ENCODE data around the gene MINAR2. TPM values are rescaled to one million over a fixed set of nuclear protein-coding genes. Genes with fewer than 3 reads are reported as not detected.

The MINAR2 gene
- total and polyA plus RNA-seq, 8 donors, result not detected

DNA sequence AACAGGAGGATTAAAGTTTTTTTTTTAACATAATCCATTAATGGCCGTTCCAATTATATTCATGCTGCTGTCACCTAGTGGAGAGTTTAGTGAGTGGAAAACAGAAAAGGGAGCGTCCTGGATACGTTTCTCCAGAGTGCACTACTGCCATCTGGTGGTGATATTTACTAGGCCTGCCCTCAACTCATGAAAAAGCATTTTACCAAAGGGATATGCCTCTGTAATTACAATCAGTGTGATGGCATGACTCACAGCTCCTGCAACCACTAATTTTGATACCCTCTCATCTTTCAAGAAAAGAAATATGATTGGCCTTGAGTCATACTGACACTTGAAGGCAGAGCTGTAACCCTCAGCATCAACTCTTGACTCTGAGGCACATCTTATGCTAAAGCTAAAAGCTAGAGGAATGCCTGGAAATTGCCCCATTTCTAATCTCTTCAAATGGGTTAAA lies 20.1 kb downstream of the MINAR2 start:
- WGBS, 5 donors, result 0% methylated on average over 3 of the region's 3 CpGs
- no peak overlapping the region for H3K4me3 ChIP-seq
- no peaks in the 10 kb centered on the region for H3K9me3 ChIP-seq
- H3K4me1 ChIP-seq, result peaks cover 0 to 4% (median 0%) of the 10 kb centered on the region in 4 donors
- peak; percentile 64 to 95 for DNase-seq
- H3K27ac ChIP-seq, result no peak overlapping the region
- H3K27me3 ChIP-seq, result no peaks in the 10 kb centered on the region
- TF ChIP-seq EP300 (IDR thresholded peaks at IDR 0.05) (no peak), POLR2A (IDR thresholded peaks at IDR 0.05) (no peak), POLR2AphosphoS5 (IDR thresholded peaks at IDR 0.05) (peak in 1 of 3 donors; percentile 25)
- TF ChIP-seq, protein P1, sequence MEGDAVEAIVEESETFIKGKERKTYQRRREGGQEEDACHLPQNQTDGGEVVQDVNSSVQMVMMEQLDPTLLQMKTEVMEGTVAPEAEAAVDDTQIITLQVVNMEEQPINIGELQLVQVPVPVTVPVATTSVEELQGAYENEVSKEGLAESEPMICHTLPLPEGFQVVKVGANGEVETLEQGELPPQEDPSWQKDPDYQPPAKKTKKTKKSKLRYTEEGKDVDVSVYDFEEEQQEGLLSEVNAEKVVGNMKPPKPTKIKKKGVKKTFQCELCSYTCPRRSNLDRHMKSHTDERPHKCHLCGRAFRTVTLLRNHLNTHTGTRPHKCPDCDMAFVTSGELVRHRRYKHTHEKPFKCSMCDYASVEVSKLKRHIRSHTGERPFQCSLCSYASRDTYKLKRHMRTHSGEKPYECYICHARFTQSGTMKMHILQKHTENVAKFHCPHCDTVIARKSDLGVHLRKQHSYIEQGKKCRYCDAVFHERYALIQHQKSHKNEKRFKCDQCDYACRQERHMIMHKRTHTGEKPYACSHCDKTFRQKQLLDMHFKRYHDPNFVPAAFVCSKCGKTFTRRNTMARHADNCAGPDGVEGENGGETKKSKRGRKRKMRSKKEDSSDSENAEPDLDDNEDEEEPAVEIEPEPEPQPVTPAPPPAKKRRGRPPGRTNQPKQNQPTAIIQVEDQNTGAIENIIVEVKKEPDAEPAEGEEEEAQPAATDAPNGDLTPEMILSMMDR (IDR thresholded peaks at IDR 0.05), result peak in 6 of 7 experiments; percentile 74 to 96 (median 84)
- H3K36me3 ChIP-seq, result no peaks in the 10 kb centered on the region
- intact Hi-C loops (cut with DNase I; ENCODE audit: low total_unique reads), result no loop called here

DNA sequence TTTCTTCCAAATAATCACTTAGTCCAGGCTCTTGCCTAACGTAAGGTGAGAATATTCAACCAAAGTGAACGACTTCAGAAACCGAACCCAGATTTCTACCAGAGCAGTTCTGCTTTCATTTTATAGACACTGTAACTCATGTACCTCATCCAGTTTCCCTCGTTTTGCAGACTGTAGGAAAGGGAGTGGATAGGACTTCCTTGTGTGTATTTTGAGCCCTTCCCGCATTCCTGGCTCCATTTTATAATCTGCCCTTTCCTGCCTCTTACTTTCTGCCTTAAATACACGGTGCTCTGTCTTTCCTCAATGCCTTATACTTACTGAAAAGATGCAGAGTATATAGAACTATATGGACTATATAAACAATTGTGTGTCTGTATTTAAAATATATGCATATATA lies 20.8 kb downstream of the MINAR2 start:
- intact Hi-C loops (cut with DNase I; ENCODE audit: low total_unique reads), result no loop called here

DNA sequence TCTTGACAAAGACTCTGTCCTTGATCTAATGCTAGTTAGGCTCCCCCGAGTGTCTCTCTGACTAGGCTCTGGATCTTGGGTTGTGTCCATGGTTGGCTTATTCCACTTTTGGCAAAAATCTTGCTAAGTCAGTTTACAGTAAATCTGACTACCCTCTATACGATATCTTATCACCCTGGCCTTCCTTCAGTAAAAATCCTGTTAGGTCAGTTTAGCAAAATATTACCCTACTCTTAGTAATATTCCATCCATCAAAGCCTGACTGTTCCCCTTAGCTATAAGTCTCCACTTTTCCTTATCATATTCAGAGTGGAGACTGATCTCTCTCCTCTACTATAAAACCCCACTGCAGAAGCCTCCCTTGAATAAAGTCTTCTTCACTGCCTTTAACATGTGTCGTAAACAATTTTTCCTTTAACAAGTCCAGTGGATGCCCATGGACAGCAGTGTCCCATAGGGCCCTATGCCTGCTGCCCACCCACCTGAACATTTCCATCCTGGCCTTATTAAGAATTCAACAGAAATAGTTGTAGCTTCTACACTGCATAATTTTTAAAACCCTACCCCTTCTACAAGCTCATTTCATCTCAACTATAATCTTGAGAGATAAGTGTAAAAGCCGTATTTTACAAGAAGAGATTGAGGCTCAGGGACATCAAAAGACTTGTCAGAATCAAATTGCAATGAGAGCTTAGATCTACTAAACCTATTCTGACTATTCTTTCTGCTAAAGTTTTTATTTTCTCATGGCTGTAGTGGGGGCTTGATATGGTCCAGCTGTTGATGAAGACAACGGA lies 22.3 kb downstream of the MINAR2 start:
- 54 to 67% (median 55%) methylated on average over 5 of the region's 5 CpGs for WGBS, 5 donors
- H3K4me1 ChIP-seq, result peaks cover 0 to 4% (median 0%) of the 10 kb centered on the region in 4 donors
- H3K27ac ChIP-seq, result no peak overlapping the region
- intact Hi-C loops (cut with DNase I; ENCODE audit: low total_unique reads), result no loop called here
- H3K4me3 ChIP-seq, result no peak overlapping the region
- H3K9me3 ChIP-seq, result no peaks in the 10 kb centered on the region
- no peaks in the 10 kb centered on the region for H3K36me3 ChIP-seq
- no peaks in the 10 kb centered on the region for H3K27me3 ChIP-seq
- TF ChIP-seq POLR2A (IDR thresholded peaks at IDR 0.05) (no peak), EP300 (IDR thresholded peaks at IDR 0.05) (no peak), POLR2AphosphoS5 (IDR thresholded peaks at IDR 0.05) (no peak)
- TF ChIP-seq, protein P1 (IDR thresholded peaks at IDR 0.05), result no peak
- DNase-seq, result no peak

More for the DNA sequence above, 20.8 kb downstream of the MINAR2 start:
- peaks cover 0 to 4% (median 0%) of the 10 kb centered on the region in 4 donors for H3K4me1 ChIP-seq
- 61 to 74% (median 62%) methylated on average over 6 of the region's 6 CpGs for WGBS, 5 donors
- no peak for TF ChIP-seq POLR2A (IDR thresholded peaks at IDR 0.05)
- TF ChIP-seq POLR2AphosphoS5 (IDR thresholded peaks at IDR 0.05), result no peak
- TF ChIP-seq, protein P1 (IDR thresholded peaks at IDR 0.05), result no peak
- TF ChIP-seq EP300 (IDR thresholded peaks at IDR 0.05), result no peak
- DNase-seq, result no peak
- no peaks in the 10 kb centered on the region for H3K9me3 ChIP-seq
- H3K27me3 ChIP-seq, result no peaks in the 10 kb centered on the region
- H3K4me3 ChIP-seq, result no peak overlapping the region
- H3K27ac ChIP-seq, result no peak overlapping the region
- no peaks in the 10 kb centered on the region for H3K36me3 ChIP-seq

DNA sequence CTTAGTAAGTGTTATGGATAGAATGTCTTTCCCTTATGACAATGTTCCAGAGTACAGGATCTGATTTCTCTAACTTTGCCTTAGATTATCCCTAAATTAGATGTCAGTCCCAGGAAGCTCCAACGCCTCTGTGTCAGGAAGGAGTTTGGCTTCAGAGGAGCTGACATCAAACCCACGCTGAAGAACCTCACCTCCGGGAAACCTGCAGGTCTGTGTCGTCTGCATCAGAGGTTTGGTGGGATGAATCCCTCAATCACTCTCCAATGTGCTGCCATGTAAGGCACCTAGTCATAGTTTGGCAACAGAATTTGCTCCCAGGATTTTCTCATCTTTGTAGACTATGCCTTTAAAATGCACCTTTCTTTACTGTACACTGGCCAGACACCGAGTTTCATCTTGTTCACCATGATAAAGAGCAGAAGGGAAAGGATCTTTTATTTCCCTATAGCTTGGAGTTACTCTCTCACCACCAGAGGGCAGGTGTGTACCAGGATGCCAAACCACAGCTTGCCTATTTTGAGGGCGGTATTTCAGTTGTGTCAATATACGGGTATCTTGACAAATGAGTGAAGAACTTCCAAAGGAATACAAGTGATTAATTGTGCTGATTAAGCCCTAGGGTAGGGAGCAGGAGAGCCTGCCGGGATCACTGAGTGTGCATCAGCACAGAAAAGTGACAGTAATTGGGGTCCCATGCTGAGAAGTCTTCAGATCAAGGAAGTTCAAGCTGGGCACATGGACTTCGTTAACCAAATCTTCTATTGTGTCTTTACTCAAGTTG lies 23.4 kb downstream of the MINAR2 start:
- peak; percentile 46 to 81 for DNase-seq
- 37 to 44% (median 39%) methylated on average over 9 of the region's 9 CpGs for WGBS, 5 donors
- H3K27ac ChIP-seq, result no peak overlapping the region
- H3K4me3 ChIP-seq, result no peak overlapping the region
- H3K9me3 ChIP-seq, result no peaks in the 10 kb centered on the region
- TF ChIP-seq POLR2A (IDR thresholded peaks at IDR 0.05) (no peak), POLR2AphosphoS5 (IDR thresholded peaks at IDR 0.05) (no peak), EP300 (IDR thresholded peaks at IDR 0.05) (no peak)
- TF ChIP-seq, protein P1 (IDR thresholded peaks at IDR 0.05), result peak in 5 of 7 experiments; percentile 41 to 70 (median 59)
- H3K27me3 ChIP-seq, result no peaks in the 10 kb centered on the region
- H3K4me1 ChIP-seq, result peaks cover 0 to 4% (median 0%) of the 10 kb centered on the region in 4 donors
- intact Hi-C loops (cut with DNase I; ENCODE audit: low total_unique reads), result no loop called here
- no peaks in the 10 kb centered on the region for H3K36me3 ChIP-seq

Measured in stomach (tissue), 9 donors.